Endothelial cell of umbilical vein (primary cell): ENCODE results near the gene MPL.

ENCODE experiments used
- CTCF ChIP-seq, 2 donors: IDR thresholded peaks; 1 replicate in 1 of 2; 2 replicates in 1 of 2; pipeline ENCODE4 v1.5.1; 2011; ENCODE audit warnings: low read length in 2 of 2, mild to moderate bottlenecking in 2 of 2, moderate library complexity in 2 of 2, control low read depth in 1 of 2, inconsistent platforms in 1 of 2, low read depth in 1 of 2; ENCODE audit not compliant: insufficient read depth in 1 of 2; ENCODE audit errors: extremely low read depth in 1 of 2
- EZH2 ChIP-seq: IDR thresholded peaks from 2 replicates; pipeline ENCODE4 v1.6.1; 2012; ENCODE audit warnings: borderline replicate concordance, low read depth, mild to moderate bottlenecking, moderate library complexity, low read length, inconsistent platforms; ENCODE audit not compliant: severe bottlenecking
- MAX ChIP-seq: IDR thresholded peaks from 2 replicates; pipeline ENCODE4 v1.6.1; 2011; ENCODE audit not compliant: insufficient read depth, insufficient read length
- POLR2A ChIP-seq: IDR thresholded peaks from 2 replicates; pipeline ENCODE4 v1.6.1; 2012; ENCODE audit warnings: low read depth, mild to moderate bottlenecking, control low read depth, low read length

GRCh38 chr1:43387976-43388599 lies 50.5 kb downstream of the MPL start:
- no peak for TF ChIP-seq MAX
- TF ChIP-seq EZH2 = no peak
- no peak for TF ChIP-seq POLR2A
- no peak for TF ChIP-seq CTCF (IDR thresholded peaks at IDR 0.05; ENCODE audit: extremely low read depth in 1 of 2, insufficient read depth in 1 of 2, low read depth in 1 of 2, low read length in 2 of 2)
